AG04450 (cell line): Measurements from ENCODE around the gene PXMP2. TPM values are rescaled to one million over a fixed set of nuclear protein-coding genes. Genes with fewer than 3 reads are reported as not detected.
"Not testable (repeated sequence)": the region's sequence is repeated elsewhere in the genome, so short reads cannot be mapped to it uniquely, and the experiment has no call there.

Source experiments
- CTCF ChIA-PET: fragments of 300-600, 350-600 bp; formaldehyde crosslinking; extraction: SDS; loops from one replicate; lab custom pipeline; 2022; ENCODE audit warnings: antibody characterized with exemption, inconsistent platforms; lab: Charles Lee
- POLR2A ChIA-PET: fragments of 350-600 bp; formaldehyde crosslinking; extraction: SDS; loops from one replicate; lab custom pipeline; 2021; ENCODE audit warnings: antibody characterized with exemption, inconsistent platforms; lab: Yijun Ruan, JAX
- DNase-seq: peaks from one replicate; pipeline ENCODE4 v3.0.0-alpha.2; 2011; ENCODE audit warnings: low read depth, low spot score
- H3K27ac ChIP-seq: one replicate; pipeline ENCODE4 v1.5.1; 2012; ENCODE audit warnings: low read depth, low read length, control low read depth
- H3K27me3 ChIP-seq: one replicate; pipeline ENCODE4 v1.6.0; 2012; ENCODE audit warnings: low read length; ENCODE audit not compliant: control insufficient read depth, insufficient read depth
- H3K4me3 ChIP-seq: 2 replicates; pipeline ENCODE4 v1.5.1; 2011; ENCODE audit warnings: mild to moderate bottlenecking, low read depth, low read length, control low read depth
- H3K9me3 ChIP-seq: 2 replicates; pipeline ENCODE4 v1.5.1; 2012; ENCODE audit warnings: low read length; ENCODE audit not compliant: control insufficient read depth, insufficient read depth
- polyA plus RNA-seq: library from polyadenylated mRNA; depleted of rRNA; stranded (reverse); fragments of >200 nt; gene quantifications from 2 replicates; pipeline ENCODE4 v1.2.3, GENCODE V29; 2011; rRNA removed
- small RNA-seq: library from RNA; depleted of rRNA; stranded (forward); fragments of <200 nt; gene quantifications from one replicate; pipeline ENCODE3, GENCODE V24; 2012; ENCODE audit warnings: low read depth; ENCODE audit not compliant: insufficient read length
- TF ChIP-seq, protein P1 (sequence below): IDR thresholded peaks from 2 replicates; pipeline ENCODE4 v1.5.1; 2011; ENCODE audit warnings: low read depth, low read length, control low read depth, inconsistent platforms

The PXMP2 gene
- polyA plus RNA-seq, 1 experiment: 17.3 TPM

DNA sequence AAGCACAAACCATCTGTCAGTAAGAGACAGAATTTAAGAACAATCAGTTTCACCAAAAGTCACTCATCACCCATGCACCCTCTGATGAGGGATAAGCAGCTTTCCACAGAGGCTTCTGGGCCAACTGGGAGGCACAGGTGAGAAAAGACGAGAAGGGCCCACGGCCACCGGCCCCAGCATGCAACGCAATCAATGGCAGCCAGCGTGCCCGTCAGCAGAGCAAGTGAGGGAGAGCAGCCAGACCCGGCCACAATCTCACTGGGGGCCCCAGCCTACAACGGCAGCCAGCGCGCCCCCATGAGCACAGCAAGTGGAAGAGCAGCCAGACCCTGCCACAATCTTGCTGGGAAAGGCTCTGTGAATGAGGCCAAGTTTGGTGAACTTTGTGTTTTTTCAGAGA is 60.9 kb downstream of the PXMP2 start:
- Histone ChIP-seq H3K27me3 (no peaks in the 10 kb centered on the region), H3K4me3 (no peak overlapping the region), H3K9me3 (no peaks in the 10 kb centered on the region), H3K27ac (no peak overlapping the region)
- no peak for DNase-seq
- TF ChIP-seq, protein P1, sequence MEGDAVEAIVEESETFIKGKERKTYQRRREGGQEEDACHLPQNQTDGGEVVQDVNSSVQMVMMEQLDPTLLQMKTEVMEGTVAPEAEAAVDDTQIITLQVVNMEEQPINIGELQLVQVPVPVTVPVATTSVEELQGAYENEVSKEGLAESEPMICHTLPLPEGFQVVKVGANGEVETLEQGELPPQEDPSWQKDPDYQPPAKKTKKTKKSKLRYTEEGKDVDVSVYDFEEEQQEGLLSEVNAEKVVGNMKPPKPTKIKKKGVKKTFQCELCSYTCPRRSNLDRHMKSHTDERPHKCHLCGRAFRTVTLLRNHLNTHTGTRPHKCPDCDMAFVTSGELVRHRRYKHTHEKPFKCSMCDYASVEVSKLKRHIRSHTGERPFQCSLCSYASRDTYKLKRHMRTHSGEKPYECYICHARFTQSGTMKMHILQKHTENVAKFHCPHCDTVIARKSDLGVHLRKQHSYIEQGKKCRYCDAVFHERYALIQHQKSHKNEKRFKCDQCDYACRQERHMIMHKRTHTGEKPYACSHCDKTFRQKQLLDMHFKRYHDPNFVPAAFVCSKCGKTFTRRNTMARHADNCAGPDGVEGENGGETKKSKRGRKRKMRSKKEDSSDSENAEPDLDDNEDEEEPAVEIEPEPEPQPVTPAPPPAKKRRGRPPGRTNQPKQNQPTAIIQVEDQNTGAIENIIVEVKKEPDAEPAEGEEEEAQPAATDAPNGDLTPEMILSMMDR: no peak
- ChIA-PET POLR2A (no interaction called here), CTCF (no interaction called here)

DNA sequence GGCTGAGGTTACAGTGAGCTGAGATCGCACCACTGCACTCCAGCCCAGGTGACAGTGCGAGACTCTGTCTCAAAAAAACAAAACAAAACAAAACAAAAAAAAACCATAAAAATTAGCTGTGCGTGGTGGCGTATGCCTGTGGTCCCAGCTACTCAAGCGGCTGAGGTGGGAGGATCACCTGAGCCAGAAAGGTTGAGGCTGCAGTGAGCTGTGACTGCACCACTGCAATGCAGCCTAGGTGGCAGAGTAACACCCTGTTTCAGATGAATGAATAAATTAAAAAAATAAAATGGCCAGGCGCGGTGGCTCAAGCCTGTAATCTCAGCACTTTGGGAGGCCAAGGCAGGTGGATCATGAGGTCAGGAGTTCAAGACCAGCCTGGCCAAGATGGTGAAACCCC is 66.3 kb downstream of the PXMP2 start:
- H3K4me3 ChIP-seq, H3K9me3 ChIP-seq, POLR2A ChIA-PET, DNase-seq, CTCF ChIA-PET, H3K27me3 ChIP-seq, H3K27ac ChIP-seq: not testable (repeated sequence)

DNA sequence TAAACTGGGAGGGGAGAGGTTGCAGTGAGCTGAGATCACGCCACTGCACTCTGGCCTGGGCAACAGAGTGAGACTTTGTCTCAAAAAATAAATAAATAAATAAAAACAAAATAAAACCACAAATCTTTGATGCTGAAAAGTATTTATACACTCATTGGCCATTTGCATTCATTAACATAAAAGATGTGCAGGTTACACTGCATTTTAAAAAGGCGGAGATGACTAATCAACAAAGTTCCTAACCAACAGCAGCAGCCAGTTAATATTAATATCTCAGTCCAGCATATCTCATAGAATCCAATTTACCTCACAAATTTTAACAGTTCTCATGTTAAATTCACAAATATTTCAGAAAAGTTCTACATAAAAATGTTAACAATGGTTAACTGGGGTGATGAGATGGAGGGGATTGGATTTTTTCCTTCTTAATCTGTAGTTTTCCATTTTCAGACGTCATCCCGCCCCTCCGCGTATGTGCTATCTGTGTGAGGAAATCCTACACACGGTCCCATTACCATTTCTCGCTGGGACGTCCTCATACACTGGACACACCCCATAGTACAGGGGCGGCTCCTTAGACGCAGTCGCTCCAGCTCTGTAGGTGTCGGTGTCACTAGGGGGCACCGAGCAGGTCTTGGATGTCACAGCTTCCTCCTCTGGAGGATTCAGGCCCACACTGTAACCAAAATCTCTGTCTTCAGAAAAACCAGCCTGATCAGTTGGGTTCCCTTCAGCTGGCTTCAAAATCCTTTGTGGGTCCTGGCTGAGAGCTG is 67.0 kb downstream of the PXMP2 start:
- Histone ChIP-seq H3K4me3 (no peak overlapping the region), H3K9me3 (no peaks in the 10 kb centered on the region; the same call in 1 of the 2 replicates), H3K27ac (no peak overlapping the region), H3K27me3 (no peaks in the 10 kb centered on the region)
- ChIA-PET POLR2A (interaction anchor here (1.0 kb wide), 1 partner anchor 37 kb away, joined by 4 read pairs; no protein-coding TSS in a partner anchor), CTCF (no interaction called here)
- no peak for DNase-seq
- TF ChIP-seq, protein P1: no peak

Small RNAs within 50 kb of the gene (small RNA-seq; reads per million reads assigned to genes)
- gene RNA5SP379: not detected

Other genes starting within 250 kb of the PXMP2 start
- gene FBRSL1, start 197.4 kb upstream of the PXMP2 start, polyA plus RNA-seq: 1.1 and 1.5 TPM in 2 replicates
- gene LRCOL1, start 77.0 kb upstream of the PXMP2 start, polyA plus RNA-seq: 0.11 and 0.35 TPM in 2 replicates
- not detected in 2 replicates for gene P2RX2, start 68.8 kb upstream of the PXMP2 start, polyA plus RNA-seq
- gene POLE, start 245 bp upstream of the PXMP2 start, polyA plus RNA-seq: 4.1 and 6.3 TPM in 2 replicates
- gene PGAM5, start 23.3 kb downstream of the PXMP2 start, polyA plus RNA-seq: 8.9 and 15.1 TPM in 2 replicates
- gene ANKLE2, start 74.2 kb downstream of the PXMP2 start, polyA plus RNA-seq: 55.7 and 65.6 TPM in 2 replicates
- 22.6 and 28.0 TPM in 2 replicates for gene GOLGA3, start 141.3 kb downstream of the PXMP2 start, polyA plus RNA-seq
- gene CHFR, start 200.0 kb downstream of the PXMP2 start, polyA plus RNA-seq: 28.4 and 29.2 TPM in 2 replicates